Astrocyte (in vitro differentiated cells and primary cell): Measurements from ENCODE around the gene ANKRD11.

Experiments
- EZH2 ChIP-seq: IDR thresholded peaks from 2 replicates; pipeline ENCODE4 v1.6.1; 2012; ENCODE audit warnings: mild to moderate bottlenecking, low read length, inconsistent platforms; ENCODE audit not compliant: insufficient read depth
- TF ChIP-seq, protein P1 (sequence below): IDR thresholded peaks from 2 replicates; pipeline ENCODE4 v1.5.1; 2011; ENCODE audit warnings: low read depth, mild to moderate bottlenecking, inconsistent platforms, low read length, moderate library complexity; ENCODE audit not compliant: insufficient read depth

DNA sequence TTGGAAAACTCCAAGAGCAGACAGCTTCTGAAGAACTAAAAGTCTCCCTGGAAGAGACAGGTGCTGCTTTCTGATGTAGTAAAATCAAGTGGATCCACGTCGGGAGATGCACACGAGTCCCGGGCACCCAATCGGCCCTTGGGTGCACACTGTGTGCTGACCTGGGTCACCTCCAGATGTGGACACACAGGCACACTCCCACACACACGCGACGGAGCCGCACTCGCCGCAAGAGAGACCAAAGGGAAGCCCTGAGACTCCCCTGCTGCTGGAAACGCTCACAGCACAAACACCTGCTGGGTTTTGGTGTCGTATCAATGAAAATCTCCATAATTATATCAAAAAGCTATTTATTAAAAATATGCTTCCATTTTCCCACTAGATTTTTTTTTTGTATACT, 94.2 kb downstream of the ANKRD11 start:
- TF ChIP-seq, protein P1, sequence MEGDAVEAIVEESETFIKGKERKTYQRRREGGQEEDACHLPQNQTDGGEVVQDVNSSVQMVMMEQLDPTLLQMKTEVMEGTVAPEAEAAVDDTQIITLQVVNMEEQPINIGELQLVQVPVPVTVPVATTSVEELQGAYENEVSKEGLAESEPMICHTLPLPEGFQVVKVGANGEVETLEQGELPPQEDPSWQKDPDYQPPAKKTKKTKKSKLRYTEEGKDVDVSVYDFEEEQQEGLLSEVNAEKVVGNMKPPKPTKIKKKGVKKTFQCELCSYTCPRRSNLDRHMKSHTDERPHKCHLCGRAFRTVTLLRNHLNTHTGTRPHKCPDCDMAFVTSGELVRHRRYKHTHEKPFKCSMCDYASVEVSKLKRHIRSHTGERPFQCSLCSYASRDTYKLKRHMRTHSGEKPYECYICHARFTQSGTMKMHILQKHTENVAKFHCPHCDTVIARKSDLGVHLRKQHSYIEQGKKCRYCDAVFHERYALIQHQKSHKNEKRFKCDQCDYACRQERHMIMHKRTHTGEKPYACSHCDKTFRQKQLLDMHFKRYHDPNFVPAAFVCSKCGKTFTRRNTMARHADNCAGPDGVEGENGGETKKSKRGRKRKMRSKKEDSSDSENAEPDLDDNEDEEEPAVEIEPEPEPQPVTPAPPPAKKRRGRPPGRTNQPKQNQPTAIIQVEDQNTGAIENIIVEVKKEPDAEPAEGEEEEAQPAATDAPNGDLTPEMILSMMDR = no peak
- TF ChIP-seq EZH2 = no peak
